C4-2B (cell line): ENCODE measurements around the gene CDH15.
"Not testable (repeated sequence)": the region's sequence is repeated elsewhere in the genome, so short reads cannot be mapped to it uniquely, and the experiment has no call there.

Experiments used
- H3K27ac ChIP-seq: fragments of 450-650 bp; 2 replicates; pipeline ENCODE4 v1.5.1; 2017
- ZFX ChIP-seq: fragments of 450-650 bp; IDR thresholded peaks from 2 replicates; pipeline ENCODE4 v1.6.1; 2017
- TF ChIP-seq, protein P1 (sequence below): fragments of 450-650 bp; conservative IDR thresholded peaks from 2 replicates; pipeline ENCODE4 v1.5.1; 2017; ENCODE audit warnings: mild to moderate bottlenecking

CDH15 gene

GRCh38 chr16:89184933-89185794, 13.6 kb downstream of the CDH15 start:
- TF ChIP-seq, protein P1, sequence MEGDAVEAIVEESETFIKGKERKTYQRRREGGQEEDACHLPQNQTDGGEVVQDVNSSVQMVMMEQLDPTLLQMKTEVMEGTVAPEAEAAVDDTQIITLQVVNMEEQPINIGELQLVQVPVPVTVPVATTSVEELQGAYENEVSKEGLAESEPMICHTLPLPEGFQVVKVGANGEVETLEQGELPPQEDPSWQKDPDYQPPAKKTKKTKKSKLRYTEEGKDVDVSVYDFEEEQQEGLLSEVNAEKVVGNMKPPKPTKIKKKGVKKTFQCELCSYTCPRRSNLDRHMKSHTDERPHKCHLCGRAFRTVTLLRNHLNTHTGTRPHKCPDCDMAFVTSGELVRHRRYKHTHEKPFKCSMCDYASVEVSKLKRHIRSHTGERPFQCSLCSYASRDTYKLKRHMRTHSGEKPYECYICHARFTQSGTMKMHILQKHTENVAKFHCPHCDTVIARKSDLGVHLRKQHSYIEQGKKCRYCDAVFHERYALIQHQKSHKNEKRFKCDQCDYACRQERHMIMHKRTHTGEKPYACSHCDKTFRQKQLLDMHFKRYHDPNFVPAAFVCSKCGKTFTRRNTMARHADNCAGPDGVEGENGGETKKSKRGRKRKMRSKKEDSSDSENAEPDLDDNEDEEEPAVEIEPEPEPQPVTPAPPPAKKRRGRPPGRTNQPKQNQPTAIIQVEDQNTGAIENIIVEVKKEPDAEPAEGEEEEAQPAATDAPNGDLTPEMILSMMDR, result no peak
- no peak for TF ChIP-seq ZFX
- no peak overlapping the region for H3K27ac ChIP-seq

- H3K27ac ChIP-seq, result not testable (repeated sequence)
Measured at GRCh38 chr16:89185887-89186592, 14.5 kb downstream of the CDH15 start.

DNA sequence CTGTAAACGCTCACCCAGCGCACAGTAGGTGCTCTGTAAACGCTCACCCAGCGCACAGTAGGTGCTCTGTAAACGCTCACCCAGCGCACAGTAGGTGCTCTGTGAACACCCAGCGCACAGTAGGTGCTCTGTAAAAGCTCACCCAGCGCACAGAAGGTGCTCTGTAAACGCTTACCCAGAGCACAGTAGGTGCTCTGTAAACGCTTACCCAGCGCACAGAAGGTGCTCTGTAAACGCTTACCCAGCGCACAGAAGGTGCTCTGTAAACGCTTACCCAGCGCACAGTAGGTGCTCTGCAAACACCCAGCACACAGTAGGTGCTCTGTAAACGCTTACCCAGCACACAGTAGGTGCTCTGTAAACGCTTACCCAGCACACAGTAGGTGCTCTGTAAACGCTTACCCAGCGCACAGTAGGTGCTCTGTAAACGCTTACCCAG, 15.1 kb downstream of the CDH15 start:
- not testable (repeated sequence) for H3K27ac ChIP-seq

DNA sequence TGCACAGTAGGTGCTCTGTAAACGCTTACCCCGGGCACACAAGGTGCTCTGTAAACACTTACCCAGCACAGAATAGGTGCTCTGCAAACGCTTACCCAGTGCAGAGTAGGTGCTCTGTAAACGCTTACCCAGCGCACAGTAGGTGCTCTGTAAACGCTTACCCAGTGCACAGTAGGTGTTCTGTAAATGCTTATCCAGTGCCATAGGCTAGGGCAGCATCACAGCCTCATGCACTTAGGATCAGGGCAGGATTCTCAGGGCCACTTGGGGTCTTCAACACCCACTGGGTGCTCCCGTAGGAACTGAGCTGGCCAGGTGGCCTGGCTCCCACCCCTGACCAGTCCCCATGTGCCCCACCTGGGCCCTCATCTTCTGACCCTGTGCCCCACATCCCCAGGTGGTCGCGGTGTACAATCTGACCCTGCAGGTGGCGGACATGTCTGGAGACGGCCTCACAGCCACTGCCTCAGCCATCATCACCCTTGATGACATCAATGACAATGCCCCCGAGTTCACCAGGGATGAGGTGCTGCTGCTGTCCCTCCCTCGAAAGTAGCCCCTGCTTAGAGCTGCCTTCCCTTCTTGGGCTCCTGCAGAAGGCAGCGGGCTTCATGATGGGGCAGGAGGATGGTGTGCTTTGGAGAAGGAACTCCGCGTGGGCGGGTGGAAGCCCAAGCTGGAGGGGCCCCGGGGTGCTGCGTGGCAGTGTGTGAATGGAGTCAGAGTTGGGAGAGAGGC, 15.7 kb downstream of the CDH15 start:
- no peak overlapping the region for H3K27ac ChIP-seq
- no peak for TF ChIP-seq ZFX
- TF ChIP-seq, protein P1, result no peak

GRCh38 chr16:89187770-89188392, 16.3 kb downstream of the CDH15 start:
- TF ChIP-seq ZFX, result no peak
- TF ChIP-seq, protein P1, result no peak

GRCh38 chr16:89188471-89189357, 17.2 kb downstream of the CDH15 start:
- not testable (repeated sequence) for H3K27ac ChIP-seq

More at GRCh38 chr16:89187770-89188392, 16.3 kb downstream of the CDH15 start:
- no peak overlapping the region for H3K27ac ChIP-seq

DNA sequence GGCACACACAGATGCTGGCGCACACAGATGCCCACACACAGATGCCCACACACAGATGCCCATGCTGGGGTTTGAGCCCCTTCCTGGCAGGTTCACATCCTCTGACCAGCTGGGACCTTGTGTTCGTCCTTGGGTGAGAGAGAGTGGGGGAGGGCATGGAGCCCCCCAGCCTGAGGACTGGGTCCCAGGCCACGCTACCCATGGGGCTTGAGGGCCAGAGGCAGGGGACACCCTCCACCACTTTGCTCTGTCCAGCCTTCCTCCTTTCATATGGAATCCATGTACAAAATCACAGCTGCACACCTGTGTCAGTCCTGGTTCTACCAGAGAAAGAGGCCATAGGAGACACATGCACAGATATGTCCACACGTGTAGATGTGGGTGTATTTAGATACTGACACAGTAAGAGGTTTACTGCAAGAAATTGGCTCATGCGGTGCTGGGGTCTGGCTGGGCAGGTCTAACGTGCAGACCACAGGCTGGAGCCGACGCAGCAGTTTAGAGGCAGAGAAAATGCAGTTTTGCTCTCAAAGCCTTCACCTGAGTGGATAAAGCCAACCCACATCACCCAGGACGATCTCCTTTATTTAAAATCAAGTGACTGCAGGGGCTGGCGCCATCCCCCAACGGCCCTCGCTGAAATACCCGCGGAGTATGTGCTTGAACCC, 17.9 kb downstream of the CDH15 start:
- TF ChIP-seq ZFX, result no peak
- TF ChIP-seq, protein P1, result no peak
- no peak overlapping the region for H3K27ac ChIP-seq
